ENCODE results near the gene BST1.

- no peak for TF ChIP-seq CTCF (conservative IDR thresholded peaks at IDR 0.05)
- TF ChIP-seq ZFX (IDR thresholded peaks at IDR 0.05): no peak
Observed at GRCh38 chr4:15658781-15659180, 44.1 kb upstream of the BST1 start.

Data from C4-2B (cell line).